Thyroid gland (tissue), 4 donors: ENCODE data around the gene SNX14. TPM values are rescaled to one million over a fixed set of nuclear protein-coding genes. Genes with fewer than 3 reads are reported as not detected.
"Not testable (repeated sequence)": the region's sequence is repeated elsewhere in the genome, so short reads cannot be mapped to it uniquely, and the experiment has no call there.

Experiments
- DNase-seq, 2 donors: peaks; one replicate each; pipeline ENCODE4 v3.0.0-alpha.2; 2019
- H3K27ac ChIP-seq, 3 donors: fragments of 200-600 bp; sonication (generic); 1 replicate in 2 of 3; 2 replicates in 1 of 3; pipeline ENCODE4 v1.5.1; 2016 to 2019; ENCODE audit warnings: mild to moderate bottlenecking in 1 of 3, moderate library complexity in 1 of 3
- H3K27me3 ChIP-seq: fragments of 200-600 bp; sonication (generic); one replicate; pipeline ENCODE4 v1.5.1; 2019
- H3K36me3 ChIP-seq, 2 donors: fragments of 200-600 bp; sonication (generic); one replicate each; pipeline ENCODE4 v1.5.1; 2016 to 2019
- H3K4me1 ChIP-seq, 2 donors: fragments of 200-600 bp; sonication (generic); one replicate each; pipeline ENCODE4 v1.5.1; 2017 to 2019
- H3K4me3 ChIP-seq, 3 donors: fragments of 200-600 bp; sonication (generic); replicated peaks in 1 of 3; 1 replicate in 2 of 3; 2 replicates in 1 of 3; pipeline ENCODE4 v1.5.1; 2016; ENCODE audit warnings: mild to moderate bottlenecking in 1 of 3
- H3K9me3 ChIP-seq: fragments of 200-600 bp; sonication (generic); one replicate; pipeline ENCODE4 v1.5.1; 2017
- POLR2A ChIP-seq, 2 donors: fragments of 450-650 bp; IDR thresholded peaks; one replicate each; pipeline ENCODE4 v1.6.1; 2017; ENCODE audit warnings: antibody characterized with exemption in 2 of 2, mild to moderate bottlenecking in 2 of 2, moderate library complexity in 1 of 2
- WGBS, 2 donors: methylation state at CpG; one replicate each; pipeline ENCODE4 v1.1.5; 2017; 5-methylcytosine and 5-hydroxymethylcytosine counted together
- intact Hi-C: fragments of 100-400 bp; cut with DNase I; formaldehyde crosslinking; loops from one replicate; pipeline ENCODE4 v1.15.1; 2023
- total RNA-seq, 4 donors: library from RNA; depleted of rRNA; stranded (reverse); fragments of >200 nt; gene quantifications; one replicate each; pipeline ENCODE4 v1.2.3, GENCODE V29; 2016
- TF ChIP-seq, protein P1 (sequence below), 6 experiments: fragments of 200-600 bp in 3 of 6; fragments of 450-650 bp in 3 of 6; sonication (generic) in 3 of 6; IDR thresholded peaks; one replicate each; pipeline ENCODE4 v1.5.1; 2016 to 2019; ENCODE audit warnings: antibody characterized with exemption in 6 of 6, mild to moderate bottlenecking in 2 of 6, inconsistent platforms in 1 of 6, moderate library complexity in 1 of 6

The SNX14 gene
- total RNA-seq, 4 donors from 2014 or later = 94.9 to 160 (median 124) TPM

DNA sequence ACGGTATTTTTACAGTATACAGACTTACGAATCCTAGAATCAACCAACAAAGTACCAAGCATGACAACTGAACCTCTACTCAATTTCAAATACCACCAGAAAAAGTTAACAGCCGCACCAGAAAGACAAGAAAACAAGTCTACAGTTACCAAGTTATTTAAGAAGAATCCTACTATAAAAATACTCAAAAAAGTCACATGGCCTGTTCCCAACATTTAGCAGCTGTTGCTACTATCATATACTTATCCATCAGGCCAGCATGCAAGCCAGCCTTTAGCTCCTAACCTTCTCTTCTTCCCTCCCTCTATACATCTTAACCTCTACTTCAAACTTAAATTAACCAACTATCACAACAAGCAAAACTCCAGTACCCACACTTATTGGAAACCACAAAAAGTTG is 47.2 kb upstream of the SNX14 start:
- no peak for DNase-seq
- peaks cover 36 to 43% of the 10 kb centered on the region in 2 donors for H3K4me1 ChIP-seq
- H3K9me3 ChIP-seq = no peaks in the 10 kb centered on the region
- intact Hi-C loops = loop anchor here (5.0 kb wide), 1 partner anchor 49 kb away; the partner anchor contains the start of gene SNX14
- H3K27me3 ChIP-seq = no peaks in the 10 kb centered on the region
- H3K27ac ChIP-seq = no peak overlapping the region
- H3K36me3 ChIP-seq = peaks cover 26 to 34% of the 10 kb centered on the region in 2 donors
- no peak for TF ChIP-seq POLR2A (IDR thresholded peaks at IDR 0.05)
- TF ChIP-seq, protein P1, sequence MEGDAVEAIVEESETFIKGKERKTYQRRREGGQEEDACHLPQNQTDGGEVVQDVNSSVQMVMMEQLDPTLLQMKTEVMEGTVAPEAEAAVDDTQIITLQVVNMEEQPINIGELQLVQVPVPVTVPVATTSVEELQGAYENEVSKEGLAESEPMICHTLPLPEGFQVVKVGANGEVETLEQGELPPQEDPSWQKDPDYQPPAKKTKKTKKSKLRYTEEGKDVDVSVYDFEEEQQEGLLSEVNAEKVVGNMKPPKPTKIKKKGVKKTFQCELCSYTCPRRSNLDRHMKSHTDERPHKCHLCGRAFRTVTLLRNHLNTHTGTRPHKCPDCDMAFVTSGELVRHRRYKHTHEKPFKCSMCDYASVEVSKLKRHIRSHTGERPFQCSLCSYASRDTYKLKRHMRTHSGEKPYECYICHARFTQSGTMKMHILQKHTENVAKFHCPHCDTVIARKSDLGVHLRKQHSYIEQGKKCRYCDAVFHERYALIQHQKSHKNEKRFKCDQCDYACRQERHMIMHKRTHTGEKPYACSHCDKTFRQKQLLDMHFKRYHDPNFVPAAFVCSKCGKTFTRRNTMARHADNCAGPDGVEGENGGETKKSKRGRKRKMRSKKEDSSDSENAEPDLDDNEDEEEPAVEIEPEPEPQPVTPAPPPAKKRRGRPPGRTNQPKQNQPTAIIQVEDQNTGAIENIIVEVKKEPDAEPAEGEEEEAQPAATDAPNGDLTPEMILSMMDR (IDR thresholded peaks at IDR 0.05) = no peak
- peak overlapping the region; percentile 90 to 99 (median 97) for H3K4me3 ChIP-seq
- whole genome bisulfite sequencing, 2 donors = 26 to 30% methylated on average over 3 of the region's 3 CpGs

DNA sequence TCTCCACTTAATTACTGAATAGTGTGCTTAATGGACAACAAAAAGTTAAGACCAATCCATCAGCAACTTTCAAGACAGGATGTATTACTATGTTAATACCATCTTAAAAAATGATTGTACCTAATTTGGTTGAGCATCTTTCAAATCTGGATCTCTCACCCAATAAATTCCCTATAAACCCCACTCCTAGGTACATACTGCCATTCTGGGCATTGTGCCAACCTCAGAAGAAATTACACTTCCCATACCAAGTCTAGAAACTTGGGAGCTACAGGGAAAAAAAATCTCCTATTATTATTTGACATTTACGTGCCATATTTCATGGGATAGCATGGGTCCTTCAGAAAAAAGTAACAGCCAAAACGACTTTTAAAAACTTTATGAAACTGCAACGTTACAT is 43.9 kb upstream of the SNX14 start:
- Histone ChIP-seq H3K4me3 (no peak overlapping the region), H3K27ac (no peak overlapping the region), H3K9me3 (no peaks in the 10 kb centered on the region), H3K4me1 (peaks cover 28 to 34% of the 10 kb centered on the region in 2 donors), H3K36me3 (peaks cover 51 to 61% of the 10 kb centered on the region in 2 donors), H3K27me3 (no peaks in the 10 kb centered on the region)
- no peak for DNase-seq
- intact Hi-C loops = no loop called here
- TF ChIP-seq, protein P1 (IDR thresholded peaks at IDR 0.05) = no peak
- no peak for TF ChIP-seq POLR2A (IDR thresholded peaks at IDR 0.05)
- 47 to 88% methylated on average over 3 of the region's 3 CpGs for WGBS, 2 donors

DNA sequence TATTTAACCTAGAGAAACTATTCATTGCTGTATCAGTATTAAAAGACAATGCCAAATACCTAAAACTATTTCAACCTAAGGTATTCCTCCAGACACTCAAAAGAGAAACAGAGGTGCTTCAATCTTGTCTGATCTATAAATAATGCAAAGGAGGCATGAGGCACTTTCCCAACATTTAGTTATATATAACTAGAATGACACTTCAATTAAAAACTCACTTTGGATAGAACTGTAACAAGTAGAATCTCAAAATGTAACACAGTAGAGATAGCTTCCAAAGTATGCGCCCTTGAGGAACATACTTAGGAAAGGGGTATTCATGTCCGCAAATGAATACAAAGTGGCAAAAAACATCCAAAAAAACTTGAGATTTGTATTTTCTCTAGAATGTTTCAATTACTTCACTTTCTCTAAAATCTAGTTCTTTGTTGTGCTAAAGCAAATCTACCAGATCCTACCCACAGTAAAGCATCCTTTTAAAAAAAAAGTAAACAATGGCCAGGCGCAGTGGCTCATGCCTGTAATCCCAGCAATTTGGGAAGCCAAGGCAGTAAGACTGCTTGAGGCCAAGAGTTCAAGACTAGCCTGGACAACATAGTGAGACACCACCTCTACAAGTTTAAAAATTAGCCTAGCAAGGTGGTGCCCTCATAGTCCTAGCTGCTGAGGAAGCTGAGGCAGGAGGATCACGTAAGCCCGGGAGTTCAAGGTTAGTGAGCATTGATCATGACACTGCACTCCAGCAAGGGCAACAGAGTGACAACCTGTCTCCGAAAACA is 38.7 kb upstream of the SNX14 start:
- no peak for DNase-seq
- peaks cover 7 to 20% of the 10 kb centered on the region in 2 donors for H3K4me1 ChIP-seq
- no peaks in the 10 kb centered on the region for H3K9me3 ChIP-seq
- intact Hi-C loops = no loop called here
- no peaks in the 10 kb centered on the region for H3K27me3 ChIP-seq
- no peak for TF ChIP-seq POLR2A (IDR thresholded peaks at IDR 0.05)
- TF ChIP-seq, protein P1 (IDR thresholded peaks at IDR 0.05) = no peak
- WGBS, 2 donors = 95 to 98% methylated on average over 6 of the region's 6 CpGs
- peak overlapping the region in 1 of 3 donors; percentile 9 for H3K27ac ChIP-seq
- no peak overlapping the region for H3K4me3 ChIP-seq
- peaks cover 56 to 67% of the 10 kb centered on the region in 2 donors for H3K36me3 ChIP-seq

DNA sequence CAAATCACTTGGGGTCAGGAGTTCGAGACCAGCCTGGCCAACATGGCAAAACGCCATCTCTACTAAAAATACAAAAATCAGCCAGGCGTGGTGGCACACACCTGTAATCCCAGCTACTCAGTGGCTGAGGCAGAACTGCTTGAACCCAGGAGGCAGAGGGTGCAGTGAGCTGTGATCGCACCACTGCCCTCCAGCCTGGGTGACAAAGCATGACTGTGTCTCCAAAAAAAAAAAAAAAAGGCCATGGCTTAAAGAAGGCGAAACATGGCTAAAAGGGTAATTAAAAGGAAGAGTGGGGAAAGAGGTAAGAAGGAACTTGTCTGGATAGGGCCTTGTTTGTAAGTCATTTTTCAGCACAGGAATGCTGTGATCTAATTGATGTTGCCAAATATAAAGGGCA is 37.5 kb upstream of the SNX14 start:
- Histone ChIP-seq H3K36me3 (peaks cover 43 to 63% of the 10 kb centered on the region in 2 donors), H3K27ac (peak overlapping the region in 1 of 3 donors; percentile 18), H3K4me1 (peaks cover 7 to 18% of the 10 kb centered on the region in 2 donors)
- peak in 1 of 2 donors; percentile 44 for DNase-seq
- WGBS, 2 donors = 66 to 69% methylated on average over 5 of the region's 5 CpGs
- H3K4me3 ChIP-seq, H3K27me3 ChIP-seq, intact Hi-C loops, H3K9me3 ChIP-seq: not testable (repeated sequence)

DNA sequence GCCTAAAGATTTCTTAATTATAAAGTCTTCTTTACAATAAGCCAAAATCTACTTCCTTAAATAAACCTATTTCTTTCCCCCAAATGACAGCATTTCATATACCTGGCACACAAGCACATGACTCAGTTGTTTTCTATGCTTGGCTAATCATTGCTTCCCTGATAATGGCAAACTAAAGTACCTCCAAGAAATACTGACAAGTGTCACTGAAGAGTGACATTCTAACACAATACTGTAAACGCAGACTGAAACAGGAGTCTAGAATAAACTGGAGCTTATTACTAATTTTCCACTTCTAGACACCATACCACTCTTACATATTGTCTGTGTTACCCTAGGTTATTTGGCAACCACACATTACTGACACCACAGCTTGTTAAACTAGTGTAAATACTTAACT is 34.7 kb upstream of the SNX14 start:
- Histone ChIP-seq H3K36me3 (peaks cover 32 to 47% of the 10 kb centered on the region in 2 donors), H3K4me3 (no peak overlapping the region), H3K27me3 (no peaks in the 10 kb centered on the region), H3K27ac (no peak overlapping the region), H3K9me3 (no peaks in the 10 kb centered on the region), H3K4me1 (peaks cover 6 to 18% of the 10 kb centered on the region in 2 donors)
- no peak for TF ChIP-seq POLR2A (IDR thresholded peaks at IDR 0.05)
- TF ChIP-seq, protein P1 (IDR thresholded peaks at IDR 0.05) = no peak
- intact Hi-C loops = no loop called here
- no peak for DNase-seq
- 52 to 57% methylated on average over 1 of the region's 1 CpG for WGBS, 2 donors
